Measurements from ENCODE around the gene CERCAM. TPM values are rescaled to one million over a fixed set of nuclear protein-coding genes. Genes with fewer than 3 reads are reported as not detected.
A peak's percentile ranks its signal among the peaks of the same experiment; 100 is the strongest.
"Not testable (repeated sequence)": the region's sequence is repeated elsewhere in the genome, so short reads cannot be mapped to it uniquely, and the experiment has no call there.

CERCAM gene
- total RNA-seq, 1 donor from 2014 or later = 12.4 TPM

DNA sequence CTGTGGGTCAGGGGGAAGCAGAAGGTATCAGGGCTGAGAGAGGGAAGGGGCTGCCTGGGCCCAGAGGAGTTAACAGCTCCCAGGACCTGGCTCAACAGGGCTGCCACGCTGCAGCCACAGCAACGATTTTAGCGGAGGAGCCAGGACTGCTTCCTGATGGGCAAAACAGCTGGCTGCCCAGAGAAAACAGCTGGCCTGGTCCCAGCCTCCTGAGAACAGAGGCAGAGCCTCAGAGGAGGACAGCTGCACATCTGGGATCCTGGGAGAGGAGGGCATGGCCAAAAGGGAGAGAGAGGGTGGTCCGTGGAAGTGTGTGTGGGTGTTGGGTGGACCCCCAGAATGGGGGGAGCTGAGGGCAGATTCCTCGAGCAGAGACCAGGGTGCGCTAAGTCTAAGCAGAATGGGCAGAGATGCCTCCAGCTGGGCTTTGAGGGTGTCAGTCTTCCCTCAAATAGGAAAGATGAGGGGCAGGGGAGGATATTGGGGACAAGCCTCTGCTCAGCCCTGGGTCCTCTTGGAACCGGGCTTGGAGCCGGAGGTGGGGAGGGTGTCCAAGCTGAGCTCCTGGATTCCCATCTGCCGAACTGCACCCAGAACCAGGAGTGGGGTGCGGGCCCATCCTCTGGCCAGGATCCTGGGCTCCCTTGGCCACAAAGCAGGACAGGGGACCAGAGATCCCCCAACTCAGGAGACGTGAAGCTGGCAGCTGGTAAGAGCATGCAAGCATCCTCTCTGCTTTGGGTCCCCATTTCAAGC is 9.1 kb upstream of the CERCAM start:
- no peak for FAIRE-seq
- Histone ChIP-seq H3K4me3 (ENCODE audit: low read depth, low read length) (no peak overlapping the region), H3K36me3 (ENCODE audit: control insufficient read depth, insufficient read depth, low read length) (no peaks in the 10 kb centered on the region), H3K27me3 (ENCODE audit: control insufficient read depth, insufficient read depth, low read length) (peaks cover 6% of the 10 kb centered on the region)
- TF ChIP-seq, protein P1, sequence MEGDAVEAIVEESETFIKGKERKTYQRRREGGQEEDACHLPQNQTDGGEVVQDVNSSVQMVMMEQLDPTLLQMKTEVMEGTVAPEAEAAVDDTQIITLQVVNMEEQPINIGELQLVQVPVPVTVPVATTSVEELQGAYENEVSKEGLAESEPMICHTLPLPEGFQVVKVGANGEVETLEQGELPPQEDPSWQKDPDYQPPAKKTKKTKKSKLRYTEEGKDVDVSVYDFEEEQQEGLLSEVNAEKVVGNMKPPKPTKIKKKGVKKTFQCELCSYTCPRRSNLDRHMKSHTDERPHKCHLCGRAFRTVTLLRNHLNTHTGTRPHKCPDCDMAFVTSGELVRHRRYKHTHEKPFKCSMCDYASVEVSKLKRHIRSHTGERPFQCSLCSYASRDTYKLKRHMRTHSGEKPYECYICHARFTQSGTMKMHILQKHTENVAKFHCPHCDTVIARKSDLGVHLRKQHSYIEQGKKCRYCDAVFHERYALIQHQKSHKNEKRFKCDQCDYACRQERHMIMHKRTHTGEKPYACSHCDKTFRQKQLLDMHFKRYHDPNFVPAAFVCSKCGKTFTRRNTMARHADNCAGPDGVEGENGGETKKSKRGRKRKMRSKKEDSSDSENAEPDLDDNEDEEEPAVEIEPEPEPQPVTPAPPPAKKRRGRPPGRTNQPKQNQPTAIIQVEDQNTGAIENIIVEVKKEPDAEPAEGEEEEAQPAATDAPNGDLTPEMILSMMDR (IDR thresholded peaks at IDR 0.05; ENCODE audit: insufficient read depth, low read length, severe bottlenecking) = no peak
- no peak for DNase-seq (ENCODE audit: low read depth)

DNA sequence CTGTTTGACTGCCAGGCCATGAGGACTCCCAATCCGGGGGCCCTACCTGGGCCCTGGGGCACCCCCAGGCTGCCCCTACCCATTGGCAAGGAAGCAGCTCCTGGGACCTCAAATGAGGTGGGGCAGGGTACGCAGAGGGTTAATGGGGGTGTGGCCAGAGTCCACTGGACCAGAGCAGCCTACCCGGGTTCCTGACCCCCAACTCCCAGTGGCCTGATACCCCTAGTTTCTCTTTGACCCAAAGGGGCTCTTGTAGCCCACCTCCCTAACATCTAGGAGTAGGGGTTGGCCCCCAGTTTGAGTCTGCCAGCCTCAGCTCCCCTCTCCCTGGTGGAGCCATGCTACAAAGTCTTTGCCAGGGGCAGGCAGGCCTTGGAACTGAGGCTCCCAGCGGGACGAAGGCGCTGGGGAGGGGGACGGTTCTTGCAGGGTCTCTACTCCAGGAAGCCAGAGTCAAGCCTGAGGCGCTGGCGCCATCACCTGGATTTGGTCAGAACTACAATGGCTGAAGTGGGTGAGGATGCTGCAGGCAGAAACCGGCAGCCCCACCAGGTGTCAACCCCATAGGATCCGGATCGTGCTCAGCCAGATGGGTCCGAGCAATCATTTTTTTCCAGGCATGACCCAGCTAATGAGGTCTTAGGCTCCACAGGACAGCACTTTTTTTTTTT is 8.4 kb upstream of the CERCAM start:
- TF ChIP-seq, protein P1 (IDR thresholded peaks at IDR 0.05; ENCODE audit: insufficient read depth, low read length, severe bottlenecking) = peak; percentile 67
- DNase-seq (ENCODE audit: low read depth) = peak; percentile 29
- H3K27me3 ChIP-seq (ENCODE audit: control insufficient read depth, insufficient read depth, low read length) = peaks cover 6% of the 10 kb centered on the region
- H3K36me3 ChIP-seq (ENCODE audit: control insufficient read depth, insufficient read depth, low read length) = no peaks in the 10 kb centered on the region
- no peak overlapping the region for H3K4me3 ChIP-seq (ENCODE audit: low read depth, low read length)
- FAIRE-seq = no peak

DNA sequence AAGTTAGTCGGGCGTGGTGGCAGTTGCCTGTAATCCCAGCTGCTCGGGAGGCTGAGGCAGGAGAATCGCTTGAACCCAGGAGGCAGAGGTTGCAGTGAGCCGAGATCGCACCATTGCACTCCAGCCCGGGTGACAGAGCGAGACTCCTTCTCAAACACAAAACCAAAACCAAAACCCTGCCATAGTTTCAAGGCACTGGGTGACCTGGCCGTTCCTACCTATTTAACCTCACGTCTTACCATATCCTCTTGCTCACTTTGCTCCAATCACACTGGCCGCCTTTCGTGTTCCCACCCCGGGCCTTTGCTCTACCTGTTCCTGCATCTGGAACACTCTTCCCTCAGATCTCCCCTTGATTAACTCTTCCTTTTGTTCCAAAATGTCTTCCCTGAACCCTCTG is 6.9 kb upstream of the CERCAM start:
- not testable (repeated sequence) for DNase-seq (ENCODE audit: low read depth); H3K36me3 ChIP-seq (ENCODE audit: control insufficient read depth, insufficient read depth, low read length); H3K4me3 ChIP-seq (ENCODE audit: low read depth, low read length); H3K27me3 ChIP-seq (ENCODE audit: control insufficient read depth, insufficient read depth, low read length); FAIRE-seq

DNA sequence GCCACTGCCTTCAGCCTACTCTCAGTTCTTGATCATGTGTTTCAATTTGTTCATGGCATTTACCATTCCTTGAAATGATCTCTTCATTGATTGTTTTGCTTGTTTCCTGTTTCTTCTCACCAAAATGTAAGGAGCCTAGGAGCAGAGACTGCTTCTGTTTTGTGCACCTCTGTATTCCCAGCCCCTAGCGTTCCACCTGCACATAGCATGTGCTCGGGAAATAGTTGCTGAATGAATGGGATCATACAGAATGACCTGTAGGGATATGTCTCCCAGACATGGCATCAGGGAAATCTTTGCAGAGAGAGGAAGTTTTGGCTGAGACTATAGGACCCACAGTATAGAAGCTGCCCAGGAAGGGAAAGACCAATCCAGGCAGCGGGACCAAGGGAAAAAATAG is 6.2 kb upstream of the CERCAM start:
- Histone ChIP-seq H3K36me3 (ENCODE audit: control insufficient read depth, insufficient read depth, low read length) (no peaks in the 10 kb centered on the region), H3K4me3 (ENCODE audit: low read depth, low read length) (no peak overlapping the region), H3K27me3 (ENCODE audit: control insufficient read depth, insufficient read depth, low read length) (no peaks in the 10 kb centered on the region)
- FAIRE-seq (no peak), DNase-seq (ENCODE audit: low read depth) (no peak)
- TF ChIP-seq, protein P1 (IDR thresholded peaks at IDR 0.05; ENCODE audit: insufficient read depth, low read length, severe bottlenecking) = peak; percentile 4

DNA sequence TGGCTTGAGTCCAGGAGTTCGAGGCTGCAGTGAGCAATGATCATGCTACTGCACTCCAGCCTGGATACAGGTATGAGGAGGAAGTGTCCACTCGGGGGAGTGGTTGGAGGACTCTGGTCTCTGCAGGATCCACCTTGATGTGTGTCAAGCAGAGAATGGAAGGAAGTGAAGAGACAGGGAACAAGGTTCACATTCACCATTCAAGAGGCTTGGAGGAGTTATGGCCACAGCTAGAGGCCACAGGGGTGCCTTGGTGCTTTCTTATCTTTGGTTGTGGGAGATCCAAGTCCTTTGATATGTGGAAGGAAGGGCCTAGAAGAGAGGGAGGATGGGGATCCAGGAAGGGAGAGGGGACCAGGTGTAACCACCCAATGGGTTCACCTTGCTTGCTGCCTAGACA is 5.4 kb upstream of the CERCAM start:
- FAIRE-seq = no peak
- Histone ChIP-seq H3K27me3 (ENCODE audit: control insufficient read depth, insufficient read depth, low read length) (no peaks in the 10 kb centered on the region), H3K4me3 (ENCODE audit: low read depth, low read length) (no peak overlapping the region), H3K36me3 (ENCODE audit: control insufficient read depth, insufficient read depth, low read length) (no peaks in the 10 kb centered on the region)
- TF ChIP-seq, protein P1 (IDR thresholded peaks at IDR 0.05; ENCODE audit: insufficient read depth, low read length, severe bottlenecking) = no peak
- no peak for DNase-seq (ENCODE audit: low read depth)

DNA sequence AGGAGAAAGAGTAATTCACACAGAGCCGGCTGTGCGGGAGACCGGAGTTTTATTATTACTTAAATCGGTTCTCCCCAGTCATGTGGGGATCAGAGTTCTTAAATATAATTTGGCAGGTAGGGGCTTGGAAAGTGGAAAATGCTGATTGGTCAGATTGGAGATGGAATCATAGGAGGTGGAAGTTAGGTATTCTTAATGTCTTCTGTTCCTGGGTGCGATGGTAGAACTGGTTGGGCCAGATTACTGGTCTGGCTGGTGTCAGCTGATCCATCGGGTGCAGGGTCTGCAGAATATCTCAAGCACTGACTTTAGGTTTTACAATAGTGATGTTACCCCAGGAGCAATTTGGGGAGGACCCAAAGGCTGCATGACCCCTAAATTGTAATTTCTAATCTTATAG is 4.6 kb upstream of the CERCAM start:
- no peak overlapping the region for H3K4me3 ChIP-seq (ENCODE audit: low read depth, low read length)
- FAIRE-seq = no peak
- no peaks in the 10 kb centered on the region for H3K36me3 ChIP-seq (ENCODE audit: control insufficient read depth, insufficient read depth, low read length)
- TF ChIP-seq, protein P1 (IDR thresholded peaks at IDR 0.05; ENCODE audit: insufficient read depth, low read length, severe bottlenecking) = no peak
- no peaks in the 10 kb centered on the region for H3K27me3 ChIP-seq (ENCODE audit: control insufficient read depth, insufficient read depth, low read length)
- peak; percentile 66 for DNase-seq (ENCODE audit: low read depth)

All from bronchial epithelial cell (primary cell).